Natural killer cell (primary cell): ENCODE measurements around the gene LDB2. TPM values are rescaled to one million over a fixed set of nuclear protein-coding genes. Genes with fewer than 3 reads are reported as not detected.

ENCODE experiments used
- ATAC-seq, 3 donors: fragments of 150-1000 bp in 2 of 3; fragments of 200-7000 bp in 1 of 3; cut with Tn5 transposase; 1 replicate in 1 of 3; 2 replicates in 2 of 3; pipeline ENCODE4 v1.10.0; 2021; ENCODE audit warnings: mild to moderate bottlenecking in 2 of 3, moderate library complexity in 2 of 3
- DNase-seq, 2 donors: peaks; one replicate each; pipeline versions ENCODE4 v3.0.0 to v3.0.0-alpha.2; 2013 to 2021; ENCODE audit warnings: mixed read lengths in 1 of 2
- H3K27ac ChIP-seq: one replicate; pipeline ENCODE4 v1.5.1; 2013; ENCODE audit warnings: mild to moderate bottlenecking, low read length
- H3K27me3 ChIP-seq: one replicate; pipeline ENCODE4 v1.6.1; 2013; ENCODE audit warnings: low read length; ENCODE audit not compliant: control insufficient read depth, insufficient read depth
- H3K36me3 ChIP-seq: one replicate; pipeline ENCODE4 v1.6.1; 2013; ENCODE audit warnings: low read length; ENCODE audit not compliant: control insufficient read depth, insufficient read depth
- H3K4me1 ChIP-seq: one replicate; pipeline ENCODE4 v1.6.1; 2013; ENCODE audit warnings: low read length; ENCODE audit not compliant: control insufficient read depth, insufficient read depth
- H3K4me3 ChIP-seq: one replicate; pipeline ENCODE4 v1.5.1; 2013; ENCODE audit warnings: low read length
- H3K9me3 ChIP-seq: one replicate; pipeline ENCODE4 v1.6.1; 2013; ENCODE audit warnings: low read length; ENCODE audit not compliant: control insufficient read depth, insufficient read depth
- H3K27ac Mint-ChIP-seq, 2 donors: one replicate each; pipeline ENCODE4 v1.8.0; 2022; ENCODE audit warnings: mild to moderate bottlenecking in 2 of 2, mixed read lengths in 2 of 2, moderate library complexity in 1 of 2
- H3K27me3 Mint-ChIP-seq, 2 donors: one replicate each; pipeline ENCODE4 v1.8.0; 2022; ENCODE audit warnings: low read depth in 2 of 2, mixed read lengths in 2 of 2
- H3K36me3 Mint-ChIP-seq: one replicate; pipeline ENCODE4 v1.8.0; 2022; ENCODE audit warnings: mixed read lengths
- H3K4me1 Mint-ChIP-seq, 2 donors: one replicate each; pipeline ENCODE4 v1.8.0; 2022; ENCODE audit warnings: mixed read lengths in 2 of 2
- H3K4me3 Mint-ChIP-seq: one replicate; pipeline ENCODE4 v1.8.0; 2022; ENCODE audit warnings: mild to moderate bottlenecking, moderate library complexity, mixed read lengths
- H3K9me3 Mint-ChIP-seq, 2 donors: one replicate each; pipeline ENCODE4 v1.8.0; 2022; ENCODE audit warnings: mixed read lengths in 2 of 2
- WGBS: methylation state at CpG from one replicate; pipeline ENCODE4 v1.1.7; 2013; ENCODE audit warnings: missing lambda C conversion rate; ENCODE audit not compliant: insufficient coverage; 5-methylcytosine and 5-hydroxymethylcytosine counted together
- intact Hi-C: fragments of 100-400 bp; cut with micrococcal nuclease; formaldehyde crosslinking; loops from one replicate; pipeline ENCODE4 v1.14.2; 2022
- total RNA-seq, 4 donors: library from RNA; stranded (reverse); fragments of 120-200 nt in 1 of 4; gene quantifications; one replicate each; pipeline versions ENCODE4 v1.2.3 to v1.2.4, GENCODE V29; 2013 to 2022
- TF ChIP-seq, protein P1 (sequence below): fragments of 200-600 bp; IDR thresholded peaks from one replicate; pipeline ENCODE4 v1.8.0; 2022; ENCODE audit warnings: antibody characterized with exemption

The LDB2 gene
- total RNA-seq, 3 donors from 2014 or later (not counting 1 experiment from before 2014, with no cell fraction given) = 8.2 to 14.2 (median 13.6) TPM

DNA sequence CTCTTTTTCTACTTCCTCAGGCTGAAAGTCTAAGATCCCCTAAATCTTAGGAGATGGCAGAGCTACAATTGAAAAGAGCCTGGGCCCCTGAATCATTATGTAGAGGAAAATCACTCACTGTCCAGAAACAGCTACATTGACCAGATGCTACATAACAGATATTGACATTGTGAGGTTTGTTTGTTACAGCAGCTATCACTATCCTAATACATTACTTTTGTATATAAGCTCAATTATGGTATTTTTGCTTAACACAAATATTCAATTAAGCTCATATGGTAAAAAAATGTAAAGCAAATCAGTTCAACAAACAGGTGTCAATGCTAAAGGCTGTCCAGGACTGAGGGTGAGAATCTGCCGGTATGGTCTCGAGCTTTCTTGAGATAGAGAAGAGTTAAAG lies 89.4 kb downstream of the LDB2 start:
- no peak overlapping the region for H3K4me3 Mint-ChIP-seq
- WGBS = no CpG with 5 or more reads among the region's 2 CpGs
- H3K9me3 Mint-ChIP-seq = no peaks in the 10 kb centered on the region

DNA sequence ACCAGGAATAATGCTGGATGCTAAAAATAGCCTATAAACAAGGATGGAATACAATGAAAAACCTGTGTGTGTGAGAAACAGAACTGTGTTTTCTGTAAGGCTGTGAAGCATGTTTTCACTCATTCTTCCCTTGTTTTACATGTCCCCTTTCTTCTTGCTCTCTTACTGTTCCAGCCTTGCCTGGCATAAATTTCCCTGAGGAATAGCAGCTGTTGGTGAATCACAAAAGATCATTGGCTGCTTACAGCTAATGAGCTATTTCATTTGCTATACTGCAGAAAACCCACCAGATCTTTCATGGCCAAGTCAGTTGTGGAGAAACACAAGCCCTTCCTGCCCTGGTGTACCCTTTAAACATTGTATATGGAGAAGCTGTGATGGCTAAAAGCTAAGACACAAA lies 91.1 kb downstream of the LDB2 start:
- H3K4me1 ChIP-seq = no peaks in the 10 kb centered on the region
- H3K9me3 ChIP-seq = no peaks in the 10 kb centered on the region
- no peak overlapping the region for H3K4me3 Mint-ChIP-seq
- TF ChIP-seq, protein P1, sequence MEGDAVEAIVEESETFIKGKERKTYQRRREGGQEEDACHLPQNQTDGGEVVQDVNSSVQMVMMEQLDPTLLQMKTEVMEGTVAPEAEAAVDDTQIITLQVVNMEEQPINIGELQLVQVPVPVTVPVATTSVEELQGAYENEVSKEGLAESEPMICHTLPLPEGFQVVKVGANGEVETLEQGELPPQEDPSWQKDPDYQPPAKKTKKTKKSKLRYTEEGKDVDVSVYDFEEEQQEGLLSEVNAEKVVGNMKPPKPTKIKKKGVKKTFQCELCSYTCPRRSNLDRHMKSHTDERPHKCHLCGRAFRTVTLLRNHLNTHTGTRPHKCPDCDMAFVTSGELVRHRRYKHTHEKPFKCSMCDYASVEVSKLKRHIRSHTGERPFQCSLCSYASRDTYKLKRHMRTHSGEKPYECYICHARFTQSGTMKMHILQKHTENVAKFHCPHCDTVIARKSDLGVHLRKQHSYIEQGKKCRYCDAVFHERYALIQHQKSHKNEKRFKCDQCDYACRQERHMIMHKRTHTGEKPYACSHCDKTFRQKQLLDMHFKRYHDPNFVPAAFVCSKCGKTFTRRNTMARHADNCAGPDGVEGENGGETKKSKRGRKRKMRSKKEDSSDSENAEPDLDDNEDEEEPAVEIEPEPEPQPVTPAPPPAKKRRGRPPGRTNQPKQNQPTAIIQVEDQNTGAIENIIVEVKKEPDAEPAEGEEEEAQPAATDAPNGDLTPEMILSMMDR = no peak
- H3K27ac Mint-ChIP-seq = no peak overlapping the region
- ATAC-seq (no peak), DNase-seq (no peak)
- H3K9me3 Mint-ChIP-seq = no peaks in the 10 kb centered on the region
- H3K36me3 ChIP-seq = no peaks in the 10 kb centered on the region
- no peak overlapping the region for H3K4me3 ChIP-seq
- H3K27me3 Mint-ChIP-seq = no peaks in the 10 kb centered on the region
- H3K27me3 ChIP-seq = no peaks in the 10 kb centered on the region
- H3K4me1 Mint-ChIP-seq = no peaks in the 10 kb centered on the region
- intact Hi-C loops = no loop called here
- no peak overlapping the region for H3K27ac ChIP-seq
- no peaks in the 10 kb centered on the region for H3K36me3 Mint-ChIP-seq

More for the DNA sequence above, 89.4 kb downstream of the LDB2 start:
- H3K27me3 Mint-ChIP-seq = no peaks in the 10 kb centered on the region
- TF ChIP-seq, protein P1 = no peak
- Histone ChIP-seq H3K4me1 (no peaks in the 10 kb centered on the region), H3K36me3 (no peaks in the 10 kb centered on the region), H3K9me3 (no peaks in the 10 kb centered on the region), H3K27me3 (no peaks in the 10 kb centered on the region), H3K27ac (no peak overlapping the region), H3K4me3 (no peak overlapping the region)
- DNase-seq (no peak), ATAC-seq (no peak)
- no peak overlapping the region for H3K27ac Mint-ChIP-seq
- H3K36me3 Mint-ChIP-seq = no peaks in the 10 kb centered on the region
- intact Hi-C loops = no loop called here
- no peaks in the 10 kb centered on the region for H3K4me1 Mint-ChIP-seq

DNA sequence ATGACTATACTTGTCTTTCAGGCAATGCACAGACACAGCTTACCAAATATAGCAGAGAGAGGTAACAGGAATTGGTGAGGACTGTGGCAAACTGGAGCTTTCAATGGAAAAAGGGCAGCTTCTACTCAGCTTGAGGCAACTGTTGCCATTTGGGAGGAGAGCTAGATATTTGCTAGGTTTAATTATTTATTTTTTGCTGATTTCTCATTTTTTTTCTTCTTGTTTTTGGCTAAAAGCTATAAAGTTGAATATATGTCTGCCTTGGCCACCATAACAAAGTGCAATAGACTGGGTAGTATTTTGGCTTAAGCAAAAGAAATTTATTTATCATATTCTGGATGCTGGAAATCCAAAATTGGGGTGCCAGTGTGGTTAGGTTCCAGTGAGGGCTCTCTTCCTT lies 93.9 kb downstream of the LDB2 start:
- ATAC-seq (no peak), DNase-seq (no peak)
- intact Hi-C loops = no loop called here
- Mint-ChIP-seq H3K27ac (no peak overlapping the region), H3K27me3 (no peaks in the 10 kb centered on the region), H3K9me3 (no peaks in the 10 kb centered on the region), H3K36me3 (no peaks in the 10 kb centered on the region), H3K4me3 (no peak overlapping the region), H3K4me1 (no peaks in the 10 kb centered on the region)
- Histone ChIP-seq H3K27ac (no peak overlapping the region), H3K4me3 (no peak overlapping the region), H3K27me3 (no peaks in the 10 kb centered on the region), H3K36me3 (no peaks in the 10 kb centered on the region), H3K4me1 (no peaks in the 10 kb centered on the region), H3K9me3 (no peaks in the 10 kb centered on the region)
- TF ChIP-seq, protein P1 = no peak

DNA sequence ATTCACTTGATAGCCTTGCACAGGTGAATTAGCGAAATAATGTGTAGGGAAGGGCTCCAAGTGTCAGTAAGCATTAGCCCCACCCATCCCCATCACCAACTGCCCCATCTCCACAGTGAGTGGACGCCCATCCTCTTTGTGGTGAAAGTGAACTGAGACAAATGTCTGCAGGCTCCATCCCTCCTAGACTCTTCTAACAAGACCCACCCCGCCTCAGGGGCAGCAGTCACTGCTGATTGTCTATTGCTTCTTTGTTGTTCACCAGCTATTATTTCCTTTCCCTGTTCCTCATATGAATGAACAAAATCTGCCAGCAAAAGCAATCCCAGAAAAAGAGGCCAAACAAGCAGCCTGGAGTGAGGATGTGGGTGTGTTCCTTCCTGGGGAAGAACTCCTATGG lies 96.4 kb downstream of the LDB2 start:
- Histone ChIP-seq H3K4me3 (no peak overlapping the region), H3K36me3 (no peaks in the 10 kb centered on the region), H3K27ac (no peak overlapping the region), H3K9me3 (no peaks in the 10 kb centered on the region), H3K4me1 (no peaks in the 10 kb centered on the region), H3K27me3 (no peaks in the 10 kb centered on the region)
- WGBS = 67% methylated on average over 2 of the region's 3 CpGs
- no peaks in the 10 kb centered on the region for H3K9me3 Mint-ChIP-seq
- no peak for ATAC-seq
- TF ChIP-seq, protein P1 = no peak
- H3K27ac Mint-ChIP-seq = no peak overlapping the region
- H3K27me3 Mint-ChIP-seq = no peaks in the 10 kb centered on the region
- no peaks in the 10 kb centered on the region for H3K4me1 Mint-ChIP-seq
- no peaks in the 10 kb centered on the region for H3K36me3 Mint-ChIP-seq
- no peak for DNase-seq
- intact Hi-C loops = no loop called here
- H3K4me3 Mint-ChIP-seq = no peak overlapping the region
